ENCODE results near the gene STX18. TPM values are rescaled to one million over a fixed set of nuclear protein-coding genes. Genes with fewer than 3 reads are reported as not detected.

STX18 gene
- total and polyA plus RNA-seq, 2 donors (not counting 3 experiments of a cell fraction or from before 2014, with no cell fraction given): 30.7 to 31.2 TPM

- ChIA-PET POLR2A (no interaction called here), CTCF (no interaction called here)
- Histone ChIP-seq H3K9me3 (replicated peaks; ENCODE audit: control insufficient read depth, insufficient read depth, low read length) (no peaks in the 10 kb centered on the region), H3K36me3 (ENCODE audit: control insufficient read depth in 2 of 2, extremely low read depth in 1 of 2, insufficient read depth in 2 of 2, low read length in 2 of 2) (no peaks in the 10 kb centered on the region), H3K79me2 (ENCODE audit: control insufficient read depth, insufficient read depth, low read length) (no peaks in the 10 kb centered on the region), H3K27me3 (ENCODE audit: control insufficient read depth in 2 of 2, insufficient read depth in 2 of 2, low read length in 2 of 2) (no peaks in the 10 kb centered on the region), H4K20me1 (replicated peaks; ENCODE audit: control insufficient read depth, extremely low read depth, insufficient read depth, low read length) (no peaks in the 10 kb centered on the region), H3K9me1 (replicated peaks; ENCODE audit: control insufficient read depth, extremely low read depth, insufficient read depth, low read length) (no peaks in the 10 kb centered on the region), H3K4me2 (ENCODE audit: insufficient read depth, low read length) (no peak overlapping the region), H3K9ac (replicated peaks; ENCODE audit: extremely low read depth, insufficient read depth, low read length) (no peak overlapping the region), H3K4me1 (ENCODE audit: control insufficient read depth, extremely low read depth, insufficient read depth, low read length) (no peaks in the 10 kb centered on the region), H3K4me3 (replicated peaks in 1 of 3; ENCODE audit: insufficient read depth in 1 of 3, low read depth in 1 of 3, low read length in 3 of 3) (no peak overlapping the region), H2AFZ (ENCODE audit: low read depth, low read length) (no peak overlapping the region), H3K27ac (ENCODE audit: insufficient read depth, low read depth, low read length) (no peak overlapping the region)
- no TSS peak for BruUV-seq (replicated peaks)
- DNase-seq (ENCODE audit: low read depth, low spot score): no peak
- intact Hi-C loops (cut with micrococcal nuclease) (no loop called here), dilution Hi-C loops (cut with MboI; ENCODE audit: extremely low pct_ligation_motif_present, low sequenced_read_pairs) (no loop called here)
- no peak for TF ChIP-seq CTCF (IDR thresholded peaks at IDR 0.05; ENCODE audit: extremely low read depth in 1 of 2, insufficient read depth in 1 of 2, low read depth in 1 of 2, low read length in 2 of 2)
- no peak for TF ChIP-seq GATA2 (IDR thresholded peaks at IDR 0.05; ENCODE audit: insufficient read depth, insufficient read length, low read depth, low read length)
- TF ChIP-seq EZH2 (IDR thresholded peaks at IDR 0.05; ENCODE audit: borderline replicate concordance, low read depth, low read length, severe bottlenecking): no peak
- no peak for TF ChIP-seq JUN (IDR thresholded peaks at IDR 0.05; ENCODE audit: borderline replicate concordance, insufficient read depth, insufficient read length, low read depth)
- TF ChIP-seq FOS (IDR thresholded peaks at IDR 0.05; ENCODE audit: borderline replicate concordance, insufficient read depth, low read length): no peak
- TF ChIP-seq MAX (IDR thresholded peaks at IDR 0.05; ENCODE audit: insufficient read depth, insufficient read length): no peak
- no peak for TF ChIP-seq MYC (IDR thresholded peaks at IDR 0.05; ENCODE audit: low read depth, low read length)
- TF ChIP-seq POLR2AphosphoS5 (IDR thresholded peaks at IDR 0.05; ENCODE audit: insufficient read depth, low read depth, low read length): no peak
- TF ChIP-seq POLR2A (IDR thresholded peaks at IDR 0.05; ENCODE audit: low read depth, low read length): no peak
- no peak for FAIRE-seq
Observed at GRCh38 chr4:4560642-4561041, 18.8 kb upstream of the STX18 start.
